Duodenal mucosa (tissue), 2 donors: ENCODE measurements around the gene PICK1.
"Not testable (repeated sequence)": the region's sequence is repeated elsewhere in the genome, so short reads cannot be mapped to it uniquely, and the experiment has no call there.

Experiments used
- H3K27ac ChIP-seq: one replicate; pipeline ENCODE4 v1.7.0; 2013; ENCODE audit warnings: low read depth, low read length
- H3K27me3 ChIP-seq, 2 donors: one replicate each; pipeline ENCODE4 v1.7.0; 2013; ENCODE audit warnings: low read length in 2 of 2, control low read depth in 1 of 2; ENCODE audit not compliant: insufficient read depth in 2 of 2, control insufficient read depth in 1 of 2
- H3K36me3 ChIP-seq, 2 donors: one replicate each; pipeline ENCODE4 v1.7.0; 2013; ENCODE audit warnings: low read length in 2 of 2, control low read depth in 1 of 2; ENCODE audit not compliant: insufficient read depth in 2 of 2, control insufficient read depth in 1 of 2
- H3K4me1 ChIP-seq, 2 donors: one replicate each; pipeline ENCODE4 v1.7.0; 2013; ENCODE audit warnings: low read length in 2 of 2, control low read depth in 1 of 2; ENCODE audit not compliant: insufficient read depth in 2 of 2, control insufficient read depth in 1 of 2
- H3K4me3 ChIP-seq, 2 donors: one replicate each; pipeline ENCODE4 v1.7.0; 2013; ENCODE audit warnings: low read length in 2 of 2, low read depth in 1 of 2
- H3K9ac ChIP-seq, 2 donors: one replicate each; pipeline ENCODE4 v1.7.0; 2013; ENCODE audit warnings: low read length in 2 of 2, low read depth in 1 of 2
- H3K9me3 ChIP-seq, 2 donors: one replicate each; pipeline ENCODE4 v1.7.0; 2013; ENCODE audit warnings: low read length in 2 of 2, control low read depth in 1 of 2; ENCODE audit not compliant: control insufficient read depth in 1 of 2

PICK1 gene

GRCh38 chr22:38110008-38110862 lies 53.0 kb downstream of the PICK1 start, which contains the start of gene BAIAP2L2:
Gene BAIAP2L2 (minus strand): TSS chr22:38110684. CDS start chr22:38110525, 159 bp downstream.
- Histone ChIP-seq H3K36me3 (peaks cover 19 to 32% of the 10 kb centered on the region in 2 donors), H3K27ac (peak within 1 kb of the TSS; percentile 96), H3K9me3 (no peaks in the 10 kb centered on the region), H3K4me1 (peaks cover 39 to 44% of the 10 kb centered on the region in 2 donors), H3K4me3 (peak within 1 kb of the TSS; percentile 78 to 83), H3K9ac (peak within 1 kb of the TSS; percentile 74 to 90), H3K27me3 (no peaks in the 10 kb centered on the region)

- Histone ChIP-seq H3K27me3 (no peaks in the 10 kb centered on the region), H3K4me3 (peak overlapping the region; percentile 78 to 83), H3K27ac (peak overlapping the region; percentile 96), H3K36me3 (peaks cover 13 to 26% of the 10 kb centered on the region in 2 donors), H3K9ac (peak overlapping the region; percentile 60 to 90), H3K4me1 (peaks cover 39 to 44% of the 10 kb centered on the region in 2 donors), H3K9me3 (no peaks in the 10 kb centered on the region)
Observed at GRCh38 chr22:38110863-38111852, 54.0 kb downstream of the PICK1 start.

GRCh38 chr22:38111925-38112355 lies 54.7 kb downstream of the PICK1 start:
- peak overlapping the region; percentile 96 for H3K27ac ChIP-seq

GRCh38 chr22:38112381-38112780 lies 55.2 kb downstream of the PICK1 start:
- Histone ChIP-seq H3K4me3 (peak overlapping the region; percentile 50 to 83), H3K9me3 (no peaks in the 10 kb centered on the region), H3K27ac (peak overlapping the region; percentile 96), H3K27me3 (no peaks in the 10 kb centered on the region), H3K9ac (peak overlapping the region; percentile 76 to 90), H3K4me1 (peaks cover 33 to 40% of the 10 kb centered on the region in 2 donors), H3K36me3 (peaks cover 4 to 17% of the 10 kb centered on the region in 2 donors)

More at GRCh38 chr22:38111925-38112355, 54.7 kb downstream of the PICK1 start:
- peak overlapping the region; percentile 76 to 90 for H3K9ac ChIP-seq
- H3K27me3 ChIP-seq = no peaks in the 10 kb centered on the region
- H3K9me3 ChIP-seq = no peaks in the 10 kb centered on the region
- H3K36me3 ChIP-seq = peaks cover 9 to 21% of the 10 kb centered on the region in 2 donors
- peaks cover 37 to 44% of the 10 kb centered on the region in 2 donors for H3K4me1 ChIP-seq
- H3K4me3 ChIP-seq = peak overlapping the region; percentile 50 to 83

GRCh38 chr22:38114484-38115398 lies 57.5 kb downstream of the PICK1 start:
- H3K27me3 ChIP-seq = no peaks in the 10 kb centered on the region
- peaks cover 0 to 6% of the 10 kb centered on the region in 2 donors for H3K36me3 ChIP-seq
- no peaks in the 10 kb centered on the region for H3K9me3 ChIP-seq
- H3K27ac ChIP-seq = no peak overlapping the region
- H3K4me1 ChIP-seq = peaks cover 20 to 21% of the 10 kb centered on the region in 2 donors
- no peak overlapping the region for H3K9ac ChIP-seq
- no peak overlapping the region for H3K4me3 ChIP-seq

- H3K4me3 ChIP-seq = no peak overlapping the region
- H3K36me3 ChIP-seq = peaks cover 0 to 6% of the 10 kb centered on the region in 2 donors
- no peaks in the 10 kb centered on the region for H3K27me3 ChIP-seq
- no peak overlapping the region for H3K9ac ChIP-seq
- H3K4me1 ChIP-seq = peaks cover 21 to 23% of the 10 kb centered on the region in 2 donors
- no peak overlapping the region for H3K27ac ChIP-seq
- no peaks in the 10 kb centered on the region for H3K9me3 ChIP-seq
Observed at GRCh38 chr22:38115423-38116205, 58.4 kb downstream of the PICK1 start.

GRCh38 chr22:38117556-38117955 lies 60.4 kb downstream of the PICK1 start:
- H3K27me3 ChIP-seq, H3K36me3 ChIP-seq, H3K4me3 ChIP-seq, H3K9ac ChIP-seq, H3K27ac ChIP-seq, H3K9me3 ChIP-seq: not testable (repeated sequence)
- peaks cover 9 to 17% of the 10 kb centered on the region in 2 donors for H3K4me1 ChIP-seq

GRCh38 chr22:38118182-38118581 lies 61.0 kb downstream of the PICK1 start:
- Histone ChIP-seq H3K9me3 (no peaks in the 10 kb centered on the region), H3K4me3 (no peak overlapping the region), H3K36me3 (peaks cover 0 to 6% of the 10 kb centered on the region in 2 donors), H3K9ac (no peak overlapping the region), H3K4me1 (peaks cover 5 to 12% of the 10 kb centered on the region in 2 donors), H3K27me3 (no peaks in the 10 kb centered on the region), H3K27ac (no peak overlapping the region)
